BJ (cell line): ENCODE results near the gene USP40. TPM values are rescaled to one million over a fixed set of nuclear protein-coding genes. Genes with fewer than 3 reads are reported as not detected.

Experiments
- CTCF ChIA-PET: fragments of 350-600 bp; formaldehyde crosslinking; extraction: SDS; loops from one replicate; lab custom pipeline; 2021; ENCODE audit warnings: antibody characterized with exemption, inconsistent platforms; lab: Yijun Ruan, JAX
- POLR2A ChIA-PET: fragments of 300-600 bp; sonication (Branson Sonifier 250); formaldehyde crosslinking; extraction: SDS; loops from one replicate; lab custom pipeline; 2021; ENCODE audit warnings: antibody characterized with exemption; lab: Charles Lee
- DNase-seq: peaks from one replicate; pipeline ENCODE4 v3.0.0-alpha.2; 2011; ENCODE audit warnings: low read depth
- H3K27me3 ChIP-seq: 2 replicates; pipeline ENCODE4 v1.6.0; 2011; ENCODE audit warnings: low read length; ENCODE audit not compliant: control insufficient read depth, insufficient read depth
- H3K36me3 ChIP-seq: 2 replicates; pipeline ENCODE4 v1.5.1; 2011; ENCODE audit warnings: low read length; ENCODE audit not compliant: control insufficient read depth, insufficient read depth
- H3K4me3 ChIP-seq: 2 replicates; pipeline ENCODE4 v1.5.1; 2011; ENCODE audit warnings: low read depth, mild to moderate bottlenecking, control low read depth, low read length
- CTCF ChIP-seq: IDR thresholded peaks from 2 replicates; pipeline ENCODE4 v1.5.1; 2011; ENCODE audit warnings: low read depth, mild to moderate bottlenecking, control low read depth, inconsistent platforms, low read length, moderate library complexity; ENCODE audit not compliant: insufficient read depth
- polyA plus RNA-seq: library from polyadenylated mRNA; depleted of rRNA; stranded (reverse); fragments of >200 nt; gene quantifications from 2 replicates; pipeline ENCODE4 v1.2.3, GENCODE V29; 2011

The USP40 gene
- polyA plus RNA-seq, 1 experiment, result 48.9 TPM

- no peak for DNase-seq
- Histone ChIP-seq H3K27me3 (no peaks in the 10 kb centered on the region), H3K4me3 (no peak overlapping the region), H3K36me3 (peaks cover 12% of the 10 kb centered on the region)
- CTCF ChIA-PET, result interaction anchor here (0.8 to 5.3 kb wide), 4 partner anchors 11 to 188 kb away, joined by 3 to 82 read pairs (median 6); no protein-coding TSS in a partner anchor
- POLR2A ChIA-PET, result no interaction called here
- TF ChIP-seq CTCF, result no peak
These were observed 121.3 kb downstream of the USP40 start for GRCh38 chr2:233445152-233445830.

GRCh38 chr2:233444501-233444900, 122.1 kb downstream of the USP40 start:
- Histone ChIP-seq H3K4me3 (no peak overlapping the region), H3K36me3 (peaks cover 9% of the 10 kb centered on the region), H3K27me3 (no peaks in the 10 kb centered on the region)
- ChIA-PET POLR2A (no interaction called here), CTCF (interaction anchor here (0.6 to 5.3 kb wide), 13 partner anchors 8 to 269 kb away, joined by 3 to 82 read pairs (median 4); partner anchors contain the start of genes ATG16L1, DGKD and UGT1A5)
- no peak for DNase-seq
- TF ChIP-seq CTCF, result no peak

GRCh38 chr2:233443511-233444183, 122.9 kb downstream of the USP40 start:
- no peak for DNase-seq
- ChIA-PET POLR2A (no interaction called here), CTCF (interaction anchor here (0.6 to 5.3 kb wide), 40 partner anchors 9 to 1674 kb away, joined by 3 to 82 read pairs (median 3); partner anchors contain the start of genes ATG16L1, DGKD, KCNJ13 and UGT1A5)
- H3K36me3 ChIP-seq, result peaks cover 8% of the 10 kb centered on the region
- H3K4me3 ChIP-seq, result no peak overlapping the region
- no peaks in the 10 kb centered on the region for H3K27me3 ChIP-seq
- TF ChIP-seq CTCF, result peak; percentile 83

GRCh38 chr2:233442028-233442310, 124.6 kb downstream of the USP40 start:
- Histone ChIP-seq H3K27me3 (no peaks in the 10 kb centered on the region), H3K36me3 (peaks cover 14% of the 10 kb centered on the region), H3K4me3 (no peak overlapping the region)
- ChIA-PET POLR2A (no interaction called here), CTCF (interaction anchor here (0.8 to 5.3 kb wide), 3 partner anchors 11 to 38 kb away, joined by 3 to 82 read pairs (median 3); no protein-coding TSS in a partner anchor)
- TF ChIP-seq CTCF, result no peak
- DNase-seq, result no peak
